GM21717 (cell line): ENCODE results near the gene NUDT14.

Experiments used
- ATAC-seq: cut with Tn5 transposase; IDR thresholded peaks from one replicate; pipeline ENCODE4 v1.9.1; 2021; ENCODE audit warnings: mild to moderate bottlenecking, moderate library complexity; ENCODE audit not compliant: unreplicated experiment

Gene NUDT14

GRCh38 chr14:105161309-105161708, 19.8 kb downstream of the NUDT14 start:
- ATAC-seq: no peak

GRCh38 chr14:105160776-105161175, 20.3 kb downstream of the NUDT14 start:
- no peak for ATAC-seq

- ATAC-seq: no peak
Measured at GRCh38 chr14:105159344-105159743, 21.8 kb downstream of the NUDT14 start.

GRCh38 chr14:105158794-105159193, 22.3 kb downstream of the NUDT14 start:
- no peak for ATAC-seq

GRCh38 chr14:105157872-105158271, 23.2 kb downstream of the NUDT14 start:
- ATAC-seq: no peak

GRCh38 chr14:105156414-105157375, 24.4 kb downstream of the NUDT14 start:
- ATAC-seq: no peak

- no peak for ATAC-seq
Measured at GRCh38 chr14:105155681-105156413, 25.3 kb downstream of the NUDT14 start.

- no peak for ATAC-seq
Measured at GRCh38 chr14:105155071-105155651, 26.0 kb downstream of the NUDT14 start.

- no peak for ATAC-seq
Measured at GRCh38 chr14:105154476-105154871, 26.6 kb downstream of the NUDT14 start.

- no peak for ATAC-seq
Measured at GRCh38 chr14:105153739-105154475, 27.2 kb downstream of the NUDT14 start.

GRCh38 chr14:105153331-105153731, 27.8 kb downstream of the NUDT14 start:
- no peak for ATAC-seq

GRCh38 chr14:105152794-105153241, 28.3 kb downstream of the NUDT14 start:
- ATAC-seq: no peak

GRCh38 chr14:105151838-105152793, 29.0 kb downstream of the NUDT14 start:
- no peak for ATAC-seq

- no peak for ATAC-seq
Measured at GRCh38 chr14:105151084-105151837, 29.9 kb downstream of the NUDT14 start.

- ATAC-seq: no peak
Measured at GRCh38 chr14:105150368-105151083, 30.6 kb downstream of the NUDT14 start.

- no peak for ATAC-seq
Measured at GRCh38 chr14:105150026-105150367, 31.1 kb downstream of the NUDT14 start.

GRCh38 chr14:105149146-105149781, 31.8 kb downstream of the NUDT14 start:
- ATAC-seq: no peak

- no peak for ATAC-seq
Measured at GRCh38 chr14:105148604-105149145, 32.4 kb downstream of the NUDT14 start.
